Measurements from ENCODE around the gene PRPS1.

- TF ChIP-seq REST (IDR thresholded peaks at IDR 0.05; ENCODE audit: insufficient replicate concordance, low read depth) (no peak), CTCF (IDR thresholded peaks at IDR 0.05; ENCODE audit: insufficient read depth, low read length) (no peak), POLR2AphosphoS5 (IDR thresholded peaks at IDR 0.05; ENCODE audit: low read depth) (no peak), GABPA (IDR thresholded peaks at IDR 0.05; ENCODE audit: low read depth) (no peak)
These were observed 62.7 kb downstream of the PRPS1 start for GRCh38 chrX:107691024-107691448.

Data from HL-60 (cell line).